Measurements from ENCODE around the gene UTS2R.
"Not testable (repeated sequence)": the region's sequence is repeated elsewhere in the genome, so short reads cannot be mapped to it uniquely, and the experiment has no call there.

UTS2R gene

DNA sequence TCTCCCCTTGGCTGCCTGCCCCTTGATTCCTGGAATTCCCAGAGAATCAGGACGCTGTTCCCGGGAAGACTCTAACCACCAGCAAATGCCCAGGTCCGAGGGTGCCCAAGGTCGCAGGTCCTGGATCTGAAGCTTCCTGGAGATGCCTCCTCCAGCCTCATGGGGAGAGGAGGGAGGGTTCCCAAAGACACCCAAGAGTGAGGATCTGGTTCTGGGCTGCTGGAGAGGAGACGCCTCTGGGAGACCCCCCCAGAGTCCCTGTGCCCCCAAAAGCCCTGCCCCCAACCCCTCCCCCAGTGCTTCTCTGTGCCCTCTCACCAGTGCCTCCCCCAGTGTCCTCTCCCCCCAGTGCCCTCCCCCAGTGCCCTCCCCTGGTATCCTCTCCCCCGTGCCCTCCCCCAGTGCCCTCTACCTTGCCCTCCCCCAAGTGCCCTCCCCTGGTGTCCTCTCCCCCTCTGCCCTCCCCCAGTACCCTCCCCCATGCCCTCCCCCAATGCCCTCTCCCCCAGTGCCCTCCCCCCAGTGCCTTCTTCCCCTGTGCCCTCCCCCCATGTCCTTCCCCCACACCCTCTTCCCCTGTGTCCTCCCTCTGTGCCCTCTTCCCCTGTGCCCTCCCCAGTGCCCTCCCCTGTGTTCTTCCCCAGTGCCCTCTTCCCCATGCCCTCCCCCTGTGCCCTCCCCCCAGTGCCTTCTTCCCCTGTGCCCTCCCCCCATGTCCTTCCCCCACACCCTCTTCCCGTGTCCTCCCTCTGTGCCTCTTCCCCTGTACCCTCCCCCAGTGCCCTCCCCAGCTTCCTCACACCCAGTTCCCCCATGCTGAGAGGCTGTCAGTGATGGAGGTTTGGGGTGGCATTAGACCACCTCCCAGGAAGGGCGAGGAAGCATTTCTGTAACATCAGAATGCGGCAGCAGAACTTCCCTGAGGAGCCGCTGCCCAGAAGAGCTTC lies 31.7 kb upstream of the UTS2R start:
- Histone ChIP-seq H3K4me1 (ENCODE audit: control insufficient read depth, insufficient read depth, low read length) (peaks cover 11% of the 10 kb centered on the region), H3K27me3 (ENCODE audit: control insufficient read depth, insufficient read depth, low read length) (peaks cover 18% of the 10 kb centered on the region), H3K9me3 (ENCODE audit: control insufficient read depth, insufficient read depth, low read depth, low read length) (0 out of 2 replicates have a peak, but pooled peaks cover 3% of the 10 kb centered on the region), H3K27ac (ENCODE audit: low read depth, low read length) (no peak overlapping the region), H3K36me3 (ENCODE audit: control insufficient read depth, insufficient read depth, low read length) (no peaks in the 10 kb centered on the region), H3K4me3 (ENCODE audit: low read depth, low read length) (peak overlapping the region; percentile 25; the same call in 1 of the 2 replicates), H3K9ac (ENCODE audit: low read length) (no peak overlapping the region)

- Histone ChIP-seq H3K27ac (ENCODE audit: low read depth, low read length) (no peak overlapping the region), H3K9me3 (ENCODE audit: control insufficient read depth, insufficient read depth, low read depth, low read length) (0 out of 2 replicates have a peak, but pooled peaks cover 3% of the 10 kb centered on the region), H3K36me3 (ENCODE audit: control insufficient read depth, insufficient read depth, low read length) (no peaks in the 10 kb centered on the region), H3K4me3 (ENCODE audit: low read depth, low read length) (no peak overlapping the region), H3K4me1 (ENCODE audit: control insufficient read depth, insufficient read depth, low read length) (peaks cover 11% of the 10 kb centered on the region), H3K9ac (ENCODE audit: low read length) (no peak overlapping the region), H3K27me3 (ENCODE audit: control insufficient read depth, insufficient read depth, low read length) (0 out of 2 replicates have a peak, but pooled peaks cover 5% of the 10 kb centered on the region)
Observed at GRCh38 chr17:82342361-82343079, 29.0 kb upstream of the UTS2R start.

DNA sequence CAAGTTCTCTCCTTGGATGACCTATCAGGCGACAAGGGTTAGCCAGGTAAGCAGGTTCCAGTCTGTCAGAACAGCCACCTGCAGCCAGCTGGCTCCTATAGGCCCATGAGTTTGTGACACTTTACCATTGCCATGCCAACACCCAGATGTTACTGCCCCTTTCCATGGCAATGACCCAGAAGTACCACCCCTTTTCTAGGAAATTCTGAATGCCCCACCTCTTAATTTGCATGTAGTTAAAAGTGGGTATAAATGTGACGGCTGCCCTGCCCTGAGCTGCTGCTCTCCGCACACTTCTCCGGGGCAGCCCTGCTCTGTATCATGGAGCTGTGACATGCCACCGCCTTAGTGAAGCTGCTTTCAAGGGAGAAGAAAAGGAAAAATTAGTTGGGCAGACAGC lies 28.0 kb upstream of the UTS2R start:
- 0 out of 2 replicates have a peak, but pooled peaks cover 3% of the 10 kb centered on the region for H3K9me3 ChIP-seq (ENCODE audit: control insufficient read depth, insufficient read depth, low read depth, low read length)
- H3K27me3 ChIP-seq (ENCODE audit: control insufficient read depth, insufficient read depth, low read length): 0 out of 2 replicates have a peak, but pooled peaks cover 5% of the 10 kb centered on the region
- H3K9ac ChIP-seq (ENCODE audit: low read length): no peak overlapping the region
- H3K4me1 ChIP-seq (ENCODE audit: control insufficient read depth, insufficient read depth, low read length): peaks cover 11% of the 10 kb centered on the region
- H3K4me3 ChIP-seq (ENCODE audit: low read depth, low read length): no peak overlapping the region
- H3K27ac ChIP-seq (ENCODE audit: low read depth, low read length): no peak overlapping the region
- no peaks in the 10 kb centered on the region for H3K36me3 ChIP-seq (ENCODE audit: control insufficient read depth, insufficient read depth, low read length)

- Histone ChIP-seq H3K4me1 (ENCODE audit: control insufficient read depth, insufficient read depth, low read length) (peaks cover 8% of the 10 kb centered on the region), H3K36me3 (ENCODE audit: control insufficient read depth, insufficient read depth, low read length) (no peaks in the 10 kb centered on the region), H3K9ac (ENCODE audit: low read length) (no peak overlapping the region), H3K9me3 (ENCODE audit: control insufficient read depth, insufficient read depth, low read depth, low read length) (0 out of 2 replicates have a peak, but pooled peaks cover 3% of the 10 kb centered on the region), H3K27me3 (ENCODE audit: control insufficient read depth, insufficient read depth, low read length) (0 out of 2 replicates have a peak, but pooled peaks cover 3% of the 10 kb centered on the region), H3K27ac (ENCODE audit: low read depth, low read length) (no peak overlapping the region), H3K4me3 (ENCODE audit: low read depth, low read length) (no peak overlapping the region)
Observed at GRCh38 chr17:82344175-82344907, 27.2 kb upstream of the UTS2R start.

DNA sequence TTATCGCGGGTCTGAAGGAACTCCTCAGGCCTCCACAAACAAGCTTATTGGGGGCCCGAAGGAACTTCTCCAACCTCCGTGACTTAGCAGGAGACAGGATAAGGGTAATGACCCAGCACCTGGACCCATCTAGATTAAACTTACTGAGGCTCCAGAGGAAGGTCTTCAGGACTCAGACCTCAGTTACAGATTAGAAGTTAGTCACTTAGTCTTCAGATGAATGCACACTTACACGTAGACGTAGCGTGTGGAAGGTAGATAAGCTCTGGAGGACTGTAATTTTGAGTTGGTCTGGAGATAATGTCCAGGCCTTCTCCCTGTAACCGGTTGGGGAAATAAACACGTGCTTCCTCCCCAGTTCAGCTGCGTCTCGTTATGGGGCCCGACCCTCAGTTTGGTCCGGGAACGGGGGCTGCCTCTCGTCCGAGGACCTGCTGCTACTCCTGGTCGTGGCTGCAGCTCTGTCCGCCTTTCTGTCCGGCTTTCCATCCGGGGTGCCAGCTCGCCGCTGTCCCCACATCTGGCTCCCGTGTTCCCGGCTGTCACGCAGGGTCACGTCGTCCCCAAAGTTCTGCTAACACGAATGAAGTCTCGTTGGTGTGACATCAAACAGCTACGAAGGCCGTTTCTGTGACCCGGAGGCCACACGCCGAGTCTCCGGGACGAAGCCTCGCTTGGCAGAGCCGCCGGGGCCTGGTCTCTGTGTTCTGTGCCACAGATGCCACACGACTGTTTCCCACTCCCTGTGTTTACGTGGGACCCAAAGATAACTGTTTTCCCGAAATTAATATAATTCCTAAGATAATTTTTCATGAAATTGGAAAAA lies 26.2 kb upstream of the UTS2R start:
- H3K36me3 ChIP-seq (ENCODE audit: control insufficient read depth, insufficient read depth, low read length): no peaks in the 10 kb centered on the region
- H3K4me3 ChIP-seq (ENCODE audit: low read depth, low read length): no peak overlapping the region
- 0 out of 2 replicates have a peak, but pooled peaks cover 3% of the 10 kb centered on the region for H3K9me3 ChIP-seq (ENCODE audit: control insufficient read depth, insufficient read depth, low read depth, low read length)
- no peak overlapping the region for H3K9ac ChIP-seq (ENCODE audit: low read length)
- no peaks in the 10 kb centered on the region for H3K27me3 ChIP-seq (ENCODE audit: control insufficient read depth, insufficient read depth, low read length)
- H3K4me1 ChIP-seq (ENCODE audit: control insufficient read depth, insufficient read depth, low read length): peaks cover 7% of the 10 kb centered on the region
- H3K27ac ChIP-seq (ENCODE audit: low read depth, low read length): no peak overlapping the region

GRCh38 chr17:82346342-82347300 lies 24.9 kb upstream of the UTS2R start:
- H3K36me3 ChIP-seq (ENCODE audit: control insufficient read depth, insufficient read depth, low read length): no peaks in the 10 kb centered on the region
- H3K27me3 ChIP-seq (ENCODE audit: control insufficient read depth, insufficient read depth, low read length): no peaks in the 10 kb centered on the region
- H3K9ac ChIP-seq (ENCODE audit: low read length): no peak overlapping the region
- no peak overlapping the region for H3K27ac ChIP-seq (ENCODE audit: low read depth, low read length)
- H3K4me1 ChIP-seq (ENCODE audit: control insufficient read depth, insufficient read depth, low read length): peaks cover 7% of the 10 kb centered on the region
- H3K4me3 ChIP-seq (ENCODE audit: low read depth, low read length): no peak overlapping the region
- H3K9me3 ChIP-seq (ENCODE audit: control insufficient read depth, insufficient read depth, low read depth, low read length): 0 out of 2 replicates have a peak, but pooled peaks cover 3% of the 10 kb centered on the region

DNA sequence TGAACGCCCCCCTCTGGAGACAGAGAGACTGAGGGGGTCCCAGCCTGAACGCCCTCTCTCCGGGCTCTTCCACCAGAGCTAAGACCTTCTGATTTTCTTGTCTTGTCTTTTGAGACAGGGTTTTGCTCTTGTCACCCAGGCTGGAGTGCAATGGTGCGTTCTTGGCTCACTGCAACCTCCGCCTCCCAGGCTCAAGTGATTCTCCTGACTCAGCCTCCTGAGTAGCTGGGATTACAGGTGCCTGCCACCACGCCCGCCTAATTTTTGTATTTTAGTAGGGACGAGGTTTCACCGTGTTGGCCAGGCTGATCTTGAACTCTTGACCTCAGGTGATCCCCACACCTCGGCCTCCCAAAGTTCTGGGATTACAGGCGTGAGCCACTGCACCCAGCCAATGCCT lies 23.6 kb upstream of the UTS2R start:
- not testable (repeated sequence) for H3K27me3 ChIP-seq (ENCODE audit: control insufficient read depth, insufficient read depth, low read length); H3K27ac ChIP-seq (ENCODE audit: low read depth, low read length); H3K9me3 ChIP-seq (ENCODE audit: control insufficient read depth, insufficient read depth, low read depth, low read length); H3K9ac ChIP-seq (ENCODE audit: low read length); H3K36me3 ChIP-seq (ENCODE audit: control insufficient read depth, insufficient read depth, low read length); H3K4me1 ChIP-seq (ENCODE audit: control insufficient read depth, insufficient read depth, low read length); H3K4me3 ChIP-seq (ENCODE audit: low read depth, low read length)

GRCh38 chr17:82348434-82348833 lies 23.1 kb upstream of the UTS2R start:
- no peaks in the 10 kb centered on the region for H3K27me3 ChIP-seq (ENCODE audit: control insufficient read depth, insufficient read depth, low read length)
- H3K27ac ChIP-seq (ENCODE audit: low read depth, low read length): no peak overlapping the region
- H3K36me3 ChIP-seq (ENCODE audit: control insufficient read depth, insufficient read depth, low read length): no peaks in the 10 kb centered on the region
- no peaks in the 10 kb centered on the region for H3K9me3 ChIP-seq (ENCODE audit: control insufficient read depth, insufficient read depth, low read depth, low read length)
- no peak overlapping the region for H3K9ac ChIP-seq (ENCODE audit: low read length)
- peaks cover 7% of the 10 kb centered on the region for H3K4me1 ChIP-seq (ENCODE audit: control insufficient read depth, insufficient read depth, low read length)
- H3K4me3 ChIP-seq (ENCODE audit: low read depth, low read length): no peak overlapping the region

GRCh38 chr17:82348866-82349265 lies 22.7 kb upstream of the UTS2R start:
- Histone ChIP-seq H3K27me3 (ENCODE audit: control insufficient read depth, insufficient read depth, low read length) (no peaks in the 10 kb centered on the region), H3K4me3 (ENCODE audit: low read depth, low read length) (no peak overlapping the region), H3K9me3 (ENCODE audit: control insufficient read depth, insufficient read depth, low read depth, low read length) (no peaks in the 10 kb centered on the region), H3K36me3 (ENCODE audit: control insufficient read depth, insufficient read depth, low read length) (no peaks in the 10 kb centered on the region), H3K27ac (ENCODE audit: low read depth, low read length) (no peak overlapping the region), H3K4me1 (ENCODE audit: control insufficient read depth, insufficient read depth, low read length) (peaks cover 7% of the 10 kb centered on the region), H3K9ac (ENCODE audit: low read length) (no peak overlapping the region)
